GM12864 (cell line): ENCODE results near the gene ZEB2.

Experiments used
- DNase-seq: peaks from one replicate; pipeline ENCODE4 v3.0.0-alpha.2; 2011; ENCODE audit warnings: low read depth
- H3K4me3 ChIP-seq: 2 replicates; pipeline ENCODE4 v1.5.1; 2011; ENCODE audit warnings: mild to moderate bottlenecking, low read depth, low read length, control low read depth
- TF ChIP-seq, protein P1 (sequence below): IDR thresholded peaks from 2 replicates; pipeline ENCODE4 v1.5.1; 2011; ENCODE audit warnings: low read depth, mild to moderate bottlenecking, moderate library complexity, low read length, control low read depth, inconsistent platforms; ENCODE audit errors: missing control alignments

ZEB2 gene

DNA sequence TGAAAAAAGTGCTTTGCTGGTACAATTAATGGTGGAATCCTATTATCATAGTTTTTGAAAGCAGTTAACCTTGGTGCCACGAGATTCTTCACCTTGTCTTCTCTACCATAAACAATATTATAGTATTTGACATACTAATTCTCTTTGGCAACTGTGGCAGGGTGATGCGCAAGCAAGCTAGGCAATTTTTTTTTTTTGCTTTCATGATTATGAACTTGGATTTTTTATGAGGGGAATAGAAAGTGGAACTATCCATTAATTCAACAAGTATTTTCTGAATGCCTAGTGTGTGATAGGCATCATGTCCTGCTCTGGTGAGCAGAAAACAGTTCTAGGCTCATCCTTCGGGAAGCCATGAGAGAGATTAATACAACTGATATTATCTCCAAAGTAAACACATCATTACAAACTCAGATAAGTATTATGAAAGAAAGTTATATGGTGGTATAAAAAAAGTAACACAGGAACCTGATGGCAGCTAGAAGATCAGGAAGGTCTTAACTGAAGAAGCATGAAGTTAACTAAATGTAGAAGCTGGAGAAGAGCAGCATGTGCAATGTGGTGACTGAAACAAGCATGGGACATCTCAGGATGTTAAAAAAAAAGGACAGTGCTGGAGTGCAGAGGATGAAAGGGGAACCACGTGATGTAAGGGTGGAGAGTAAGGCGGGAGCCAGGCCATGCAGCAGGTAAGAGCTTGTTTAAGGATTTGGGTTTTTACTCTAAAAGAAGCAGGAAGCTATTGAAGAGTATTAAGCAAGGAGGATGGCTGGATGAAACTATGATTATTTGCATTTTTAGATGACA is 113.7 kb downstream of the ZEB2 start:
- TF ChIP-seq, protein P1, sequence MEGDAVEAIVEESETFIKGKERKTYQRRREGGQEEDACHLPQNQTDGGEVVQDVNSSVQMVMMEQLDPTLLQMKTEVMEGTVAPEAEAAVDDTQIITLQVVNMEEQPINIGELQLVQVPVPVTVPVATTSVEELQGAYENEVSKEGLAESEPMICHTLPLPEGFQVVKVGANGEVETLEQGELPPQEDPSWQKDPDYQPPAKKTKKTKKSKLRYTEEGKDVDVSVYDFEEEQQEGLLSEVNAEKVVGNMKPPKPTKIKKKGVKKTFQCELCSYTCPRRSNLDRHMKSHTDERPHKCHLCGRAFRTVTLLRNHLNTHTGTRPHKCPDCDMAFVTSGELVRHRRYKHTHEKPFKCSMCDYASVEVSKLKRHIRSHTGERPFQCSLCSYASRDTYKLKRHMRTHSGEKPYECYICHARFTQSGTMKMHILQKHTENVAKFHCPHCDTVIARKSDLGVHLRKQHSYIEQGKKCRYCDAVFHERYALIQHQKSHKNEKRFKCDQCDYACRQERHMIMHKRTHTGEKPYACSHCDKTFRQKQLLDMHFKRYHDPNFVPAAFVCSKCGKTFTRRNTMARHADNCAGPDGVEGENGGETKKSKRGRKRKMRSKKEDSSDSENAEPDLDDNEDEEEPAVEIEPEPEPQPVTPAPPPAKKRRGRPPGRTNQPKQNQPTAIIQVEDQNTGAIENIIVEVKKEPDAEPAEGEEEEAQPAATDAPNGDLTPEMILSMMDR, result no peak
- H3K4me3 ChIP-seq, result no peak overlapping the region
- no peak for DNase-seq

DNA sequence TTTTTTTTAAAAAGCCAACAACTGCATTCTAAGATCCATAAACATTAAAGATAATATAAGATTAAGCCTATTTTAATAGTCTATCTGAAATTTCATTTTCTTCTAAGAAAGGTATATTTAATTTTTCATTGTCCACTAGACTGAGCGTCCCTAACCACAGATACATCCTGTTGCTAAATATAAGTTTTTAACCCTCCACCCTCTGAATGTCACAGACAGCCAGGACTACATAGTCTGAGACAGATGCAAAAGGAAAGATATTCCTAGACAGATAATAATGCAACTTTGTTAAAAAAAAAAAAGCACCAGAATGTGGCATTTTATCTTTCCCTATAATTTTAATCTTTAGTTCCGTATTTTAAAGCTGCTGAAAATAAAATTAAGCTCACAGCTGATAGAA is 114.6 kb downstream of the ZEB2 start:
- TF ChIP-seq, protein P1, result no peak
- DNase-seq, result no peak
- no peak overlapping the region for H3K4me3 ChIP-seq

DNA sequence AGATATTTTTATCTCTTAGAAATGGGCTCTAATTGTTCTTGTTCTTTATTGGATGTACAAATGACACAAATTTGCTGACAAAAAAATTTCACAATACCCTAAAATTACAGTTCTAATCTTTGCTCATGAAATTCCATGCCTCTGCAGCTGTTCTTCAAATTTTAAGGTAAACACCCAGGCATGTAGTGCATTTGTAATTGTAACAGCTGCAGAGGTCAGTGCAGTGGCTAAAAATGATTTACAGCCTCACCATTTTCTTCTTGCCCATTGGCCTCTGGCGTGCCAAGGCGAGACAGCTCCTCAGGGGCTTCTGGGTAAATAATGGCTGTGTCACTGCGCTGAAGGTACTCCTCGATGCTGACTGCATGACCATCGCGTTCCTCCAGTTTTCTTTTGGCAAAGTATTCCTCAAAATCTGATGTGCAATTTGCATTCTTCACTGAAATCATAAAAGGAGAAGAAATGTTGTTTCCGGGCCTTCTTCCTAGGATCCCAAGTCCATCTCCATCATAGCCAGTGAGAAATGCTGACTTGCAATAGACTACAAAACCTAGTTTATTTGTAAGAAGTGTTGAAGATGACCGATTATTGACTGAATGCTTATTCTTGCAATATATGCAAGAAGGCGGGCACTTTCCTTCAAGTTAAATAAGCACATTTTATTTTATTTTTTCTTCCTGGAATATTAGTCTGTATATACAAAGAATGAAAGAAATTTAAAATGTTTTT is 115.2 kb downstream of the ZEB2 start:
- no peak overlapping the region for H3K4me3 ChIP-seq
- TF ChIP-seq, protein P1, result no peak
- no peak for DNase-seq

DNA sequence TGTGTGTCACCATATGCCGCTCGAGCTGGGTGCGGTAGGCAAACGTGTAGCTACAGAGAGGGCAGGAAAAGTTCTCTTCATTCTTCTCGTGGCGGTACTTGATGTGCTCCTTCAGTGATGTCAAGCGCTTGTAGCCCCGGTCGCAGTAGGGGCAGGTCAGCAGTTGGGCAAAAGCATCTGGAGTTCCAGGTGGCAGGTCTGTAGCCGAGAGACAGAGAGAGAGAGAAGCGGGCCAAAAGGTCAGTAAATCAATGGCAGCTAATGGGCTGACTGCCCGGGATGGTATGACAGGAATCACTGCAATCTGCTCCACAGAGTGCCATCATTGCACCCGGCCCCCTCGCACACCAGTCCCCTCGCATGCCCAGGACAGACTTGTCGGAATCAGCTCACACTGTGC is 116.0 kb downstream of the ZEB2 start:
- no peak for DNase-seq
- TF ChIP-seq, protein P1, result no peak
- no peak overlapping the region for H3K4me3 ChIP-seq

DNA sequence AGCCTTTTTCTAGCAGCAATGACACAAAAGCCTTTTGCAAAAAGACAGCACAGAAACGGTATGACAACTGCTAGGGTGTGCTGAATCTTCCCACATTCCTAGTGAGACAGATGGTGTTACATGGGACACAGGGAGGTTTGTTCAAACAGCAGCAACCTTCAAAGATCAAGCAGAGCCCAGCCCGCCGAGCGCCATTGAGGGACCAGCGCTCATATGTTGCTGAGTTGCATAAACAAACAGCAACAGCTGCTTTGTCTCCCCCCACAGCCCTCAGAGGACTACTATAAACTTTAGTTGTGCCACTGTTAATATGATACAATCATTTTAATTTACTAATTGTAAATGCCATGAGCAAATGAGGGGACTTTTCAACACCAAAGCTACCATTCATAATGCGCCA is 117.7 kb downstream of the ZEB2 start:
- TF ChIP-seq, protein P1, result no peak
- no peak overlapping the region for H3K4me3 ChIP-seq
- DNase-seq, result no peak

DNA sequence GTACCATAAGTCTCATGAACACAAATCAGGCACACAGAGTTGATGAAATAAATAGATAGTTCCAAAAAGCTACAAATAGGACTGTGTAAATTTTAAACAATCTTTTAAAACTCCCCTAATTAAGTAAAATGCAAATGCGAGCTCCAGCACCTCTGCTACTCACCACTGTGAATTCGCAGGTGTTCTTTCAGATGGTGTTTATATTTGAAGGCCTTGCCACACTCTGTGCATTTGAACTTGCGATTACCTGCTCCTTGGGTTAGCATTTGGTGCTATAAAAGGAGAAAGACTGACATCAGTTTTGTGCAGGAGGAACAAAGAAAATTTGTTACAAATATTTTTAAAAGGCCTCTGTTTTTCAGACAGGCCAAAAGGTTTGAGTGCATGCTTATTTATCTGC is 118.9 kb downstream of the ZEB2 start:
- TF ChIP-seq, protein P1, result no peak
- DNase-seq, result no peak
- no peak overlapping the region for H3K4me3 ChIP-seq
